ENCODE measurements around the gene EVX1. TPM values are rescaled to one million over a fixed set of nuclear protein-coding genes. Genes with fewer than 3 reads are reported as not detected.

The EVX1 gene
- total RNA-seq, 1 donor from 2014 or later = not detected

- H3K27me3 ChIP-seq (ENCODE audit: control insufficient read depth in 3 of 3, insufficient read depth in 3 of 3, low read length in 3 of 3) = peaks cover 84 to 96% (median 91%) of the 10 kb centered on the region in 3 donors
- H3K4me1 ChIP-seq (ENCODE audit: control insufficient read depth in 3 of 3, insufficient read depth in 3 of 3, low read length in 3 of 3) = peaks cover 10 to 19% (median 17%) of the 10 kb centered on the region in 3 donors
- no peaks in the 10 kb centered on the region for H3K36me3 ChIP-seq (ENCODE audit: control insufficient read depth in 3 of 3, insufficient read depth in 3 of 3, low read length in 3 of 3)
- H3K9ac ChIP-seq (ENCODE audit: low read depth in 1 of 3, low read length in 3 of 3) = no peak overlapping the region
- no peaks in the 10 kb centered on the region for H3K9me3 ChIP-seq (ENCODE audit: control insufficient read depth in 3 of 3, low read length in 3 of 3)
- H3K4me3 ChIP-seq (ENCODE audit: low read length in 3 of 3) = no peak overlapping the region
- no peak overlapping the region for H3K27ac ChIP-seq (ENCODE audit: low read depth, low read length)
Observed at GRCh38 chr7:27249724-27250556, 7.3 kb downstream of the EVX1 start.

GRCh38 chr7:27250557-27251070 is 8.0 kb downstream of the EVX1 start:
- Histone ChIP-seq H3K4me3 (ENCODE audit: low read length in 3 of 3) (no peak overlapping the region), H3K27ac (ENCODE audit: low read depth, low read length) (no peak overlapping the region), H3K4me1 (ENCODE audit: control insufficient read depth in 3 of 3, insufficient read depth in 3 of 3, low read length in 3 of 3) (peaks cover 5 to 12% (median 10%) of the 10 kb centered on the region in 3 donors), H3K9me3 (ENCODE audit: control insufficient read depth in 3 of 3, low read length in 3 of 3) (no peaks in the 10 kb centered on the region), H3K36me3 (ENCODE audit: control insufficient read depth in 3 of 3, insufficient read depth in 3 of 3, low read length in 3 of 3) (no peaks in the 10 kb centered on the region), H3K27me3 (ENCODE audit: control insufficient read depth in 3 of 3, insufficient read depth in 3 of 3, low read length in 3 of 3) (peaks cover 77 to 89% (median 84%) of the 10 kb centered on the region in 3 donors), H3K9ac (ENCODE audit: low read depth in 1 of 3, low read length in 3 of 3) (no peak overlapping the region)

GRCh38 chr7:27251136-27251651 is 8.6 kb downstream of the EVX1 start:
- H3K9me3 ChIP-seq (ENCODE audit: control insufficient read depth in 3 of 3, low read length in 3 of 3) = no peaks in the 10 kb centered on the region
- no peaks in the 10 kb centered on the region for H3K36me3 ChIP-seq (ENCODE audit: control insufficient read depth in 3 of 3, insufficient read depth in 3 of 3, low read length in 3 of 3)
- peak overlapping the region; percentile 18 to 49 (median 36) for H3K4me3 ChIP-seq (ENCODE audit: low read length in 3 of 3)
- peaks cover 2 to 10% (median 7%) of the 10 kb centered on the region in 3 donors for H3K4me1 ChIP-seq (ENCODE audit: control insufficient read depth in 3 of 3, insufficient read depth in 3 of 3, low read length in 3 of 3)
- no peak overlapping the region for H3K27ac ChIP-seq (ENCODE audit: low read depth, low read length)
- H3K27me3 ChIP-seq (ENCODE audit: control insufficient read depth in 3 of 3, insufficient read depth in 3 of 3, low read length in 3 of 3) = peaks cover 72 to 83% (median 78%) of the 10 kb centered on the region in 3 donors
- H3K9ac ChIP-seq (ENCODE audit: low read depth in 1 of 3, low read length in 3 of 3) = peak overlapping the region in 1 of 3 donors; percentile 25

- Histone ChIP-seq H3K9me3 (ENCODE audit: control insufficient read depth in 3 of 3, low read length in 3 of 3) (no peaks in the 10 kb centered on the region), H3K27me3 (ENCODE audit: control insufficient read depth in 3 of 3, insufficient read depth in 3 of 3, low read length in 3 of 3) (peaks cover 64 to 76% (median 71%) of the 10 kb centered on the region in 3 donors), H3K36me3 (ENCODE audit: control insufficient read depth in 3 of 3, insufficient read depth in 3 of 3, low read length in 3 of 3) (no peaks in the 10 kb centered on the region), H3K4me1 (ENCODE audit: control insufficient read depth in 3 of 3, insufficient read depth in 3 of 3, low read length in 3 of 3) (peaks cover 2 to 10% (median 7%) of the 10 kb centered on the region in 3 donors), H3K27ac (ENCODE audit: low read depth, low read length) (no peak overlapping the region), H3K4me3 (ENCODE audit: low read length in 3 of 3) (peak overlapping the region in 2 of 3 donors; percentile 36 to 49), H3K9ac (ENCODE audit: low read depth in 1 of 3, low read length in 3 of 3) (peak overlapping the region in 1 of 3 donors; percentile 25)
Observed at GRCh38 chr7:27251652-27252590, 9.3 kb downstream of the EVX1 start.

GRCh38 chr7:27254625-27255024 is 12.0 kb downstream of the EVX1 start:
- H3K36me3 ChIP-seq (ENCODE audit: control insufficient read depth in 3 of 3, insufficient read depth in 3 of 3, low read length in 3 of 3) = no peaks in the 10 kb centered on the region
- H3K9me3 ChIP-seq (ENCODE audit: control insufficient read depth in 3 of 3, low read length in 3 of 3) = no peaks in the 10 kb centered on the region
- no peak overlapping the region for H3K4me3 ChIP-seq (ENCODE audit: low read length in 3 of 3)
- no peak overlapping the region for H3K27ac ChIP-seq (ENCODE audit: low read depth, low read length)
- H3K9ac ChIP-seq (ENCODE audit: low read depth in 1 of 3, low read length in 3 of 3) = no peak overlapping the region
- H3K27me3 ChIP-seq (ENCODE audit: control insufficient read depth in 3 of 3, insufficient read depth in 3 of 3, low read length in 3 of 3) = peaks cover 38 to 49% (median 44%) of the 10 kb centered on the region in 3 donors
- peaks cover 2 to 10% (median 7%) of the 10 kb centered on the region in 3 donors for H3K4me1 ChIP-seq (ENCODE audit: control insufficient read depth in 3 of 3, insufficient read depth in 3 of 3, low read length in 3 of 3)

GRCh38 chr7:27260211-27260610 is 17.6 kb downstream of the EVX1 start:
- H3K27me3 ChIP-seq (ENCODE audit: control insufficient read depth in 3 of 3, insufficient read depth in 3 of 3, low read length in 3 of 3) = peaks cover 0 to 15% (median 5%) of the 10 kb centered on the region in 3 donors
- H3K9me3 ChIP-seq (ENCODE audit: control insufficient read depth in 3 of 3, low read length in 3 of 3) = no peaks in the 10 kb centered on the region
- no peak overlapping the region for H3K27ac ChIP-seq (ENCODE audit: low read depth, low read length)
- H3K4me1 ChIP-seq (ENCODE audit: control insufficient read depth in 3 of 3, insufficient read depth in 3 of 3, low read length in 3 of 3) = no peaks in the 10 kb centered on the region
- H3K9ac ChIP-seq (ENCODE audit: low read depth in 1 of 3, low read length in 3 of 3) = no peak overlapping the region
- H3K36me3 ChIP-seq (ENCODE audit: control insufficient read depth in 3 of 3, insufficient read depth in 3 of 3, low read length in 3 of 3) = no peaks in the 10 kb centered on the region
- no peak overlapping the region for H3K4me3 ChIP-seq (ENCODE audit: low read length in 3 of 3)

- no peaks in the 10 kb centered on the region for H3K9me3 ChIP-seq (ENCODE audit: control insufficient read depth in 3 of 3, low read length in 3 of 3)
- H3K9ac ChIP-seq (ENCODE audit: low read depth in 1 of 3, low read length in 3 of 3) = no peak overlapping the region
- peaks cover 0 to 15% (median 5%) of the 10 kb centered on the region in 3 donors for H3K27me3 ChIP-seq (ENCODE audit: control insufficient read depth in 3 of 3, insufficient read depth in 3 of 3, low read length in 3 of 3)
- H3K27ac ChIP-seq (ENCODE audit: low read depth, low read length) = no peak overlapping the region
- no peak overlapping the region for H3K4me3 ChIP-seq (ENCODE audit: low read length in 3 of 3)
- no peaks in the 10 kb centered on the region for H3K4me1 ChIP-seq (ENCODE audit: control insufficient read depth in 3 of 3, insufficient read depth in 3 of 3, low read length in 3 of 3)
- H3K36me3 ChIP-seq (ENCODE audit: control insufficient read depth in 3 of 3, insufficient read depth in 3 of 3, low read length in 3 of 3) = no peaks in the 10 kb centered on the region
Observed at GRCh38 chr7:27262121-27262520, 19.5 kb downstream of the EVX1 start.

- Histone ChIP-seq H3K36me3 (ENCODE audit: control insufficient read depth in 3 of 3, insufficient read depth in 3 of 3, low read length in 3 of 3) (no peaks in the 10 kb centered on the region), H3K4me3 (ENCODE audit: low read length in 3 of 3) (no peak overlapping the region), H3K9ac (ENCODE audit: low read depth in 1 of 3, low read length in 3 of 3) (no peak overlapping the region), H3K27ac (ENCODE audit: low read depth, low read length) (no peak overlapping the region), H3K9me3 (ENCODE audit: control insufficient read depth in 3 of 3, low read length in 3 of 3) (no peaks in the 10 kb centered on the region), H3K27me3 (ENCODE audit: control insufficient read depth in 3 of 3, insufficient read depth in 3 of 3, low read length in 3 of 3) (peaks cover 0 to 15% (median 5%) of the 10 kb centered on the region in 3 donors), H3K4me1 (ENCODE audit: control insufficient read depth in 3 of 3, insufficient read depth in 3 of 3, low read length in 3 of 3) (no peaks in the 10 kb centered on the region)
Observed at GRCh38 chr7:27263781-27264180, 21.2 kb downstream of the EVX1 start.

- no peaks in the 10 kb centered on the region for H3K4me1 ChIP-seq (ENCODE audit: control insufficient read depth in 3 of 3, insufficient read depth in 3 of 3, low read length in 3 of 3)
- peaks cover 0 to 4% (median 0%) of the 10 kb centered on the region in 3 donors for H3K9me3 ChIP-seq (ENCODE audit: control insufficient read depth in 3 of 3, low read length in 3 of 3)
- no peaks in the 10 kb centered on the region for H3K36me3 ChIP-seq (ENCODE audit: control insufficient read depth in 3 of 3, insufficient read depth in 3 of 3, low read length in 3 of 3)
- H3K4me3 ChIP-seq (ENCODE audit: low read length in 3 of 3) = no peak overlapping the region
- H3K27ac ChIP-seq (ENCODE audit: low read depth, low read length) = no peak overlapping the region
- H3K9ac ChIP-seq (ENCODE audit: low read depth in 1 of 3, low read length in 3 of 3) = no peak overlapping the region
- peaks cover 0 to 1% (median 0%) of the 10 kb centered on the region in 3 donors for H3K27me3 ChIP-seq (ENCODE audit: control insufficient read depth in 3 of 3, insufficient read depth in 3 of 3, low read length in 3 of 3)
Observed at GRCh38 chr7:27269455-27269854, 26.9 kb downstream of the EVX1 start.
